HepG2 (cell line): ENCODE results near the gene PCYT2. TPM values are rescaled to one million over a fixed set of nuclear protein-coding genes. Genes with fewer than 3 reads are reported as not detected.

Source experiments
- CREM ChIP-seq, 2 experiments: sonication (generic) in 1 of 2; formaldehyde crosslinking in 1 of 2; IDR thresholded peaks; 2 replicates each; pipeline versions ENCODE4 v1.4.0 to v1.6.1; 2016 to 2020; ENCODE audit warnings: antibody characterized with exemption in 1 of 2, mild to moderate bottlenecking in 1 of 2, missing genetic modification reagents in 1 of 2
- GTF2F1 ChIP-seq: fragments of 150-350 bp; IDR thresholded peaks from 2 replicates; pipeline ENCODE4 v1.6.1; 2014; ENCODE audit warnings: low read length
- HHEX ChIP-seq: IDR thresholded peaks from 2 replicates; pipeline ENCODE4 v1.6.1; 2016; ENCODE audit warnings: control low read depth
- HNRNPH1 ChIP-seq: fragments of 200-400 bp; formaldehyde crosslinking; optimal IDR thresholded peaks from 2 replicates; pipeline ENCODE3; 2017; ENCODE audit warnings: mild to moderate bottlenecking, low read depth, low read length
- KLF16 ChIP-seq, 2 experiments: sonication (generic) in 1 of 2; formaldehyde crosslinking in 1 of 2; IDR thresholded peaks; 2 replicates each; pipeline versions ENCODE4 v1.6.1 to v1.8.0; 2016 to 2023; ENCODE audit warnings: missing genetic modification reagents in 2 of 2, missing compliant biosample characterization in 1 of 2
- MED13 ChIP-seq: sonication (generic); formaldehyde crosslinking; IDR thresholded peaks from 2 replicates; pipeline ENCODE4 v1.5.0; 2020; ENCODE audit warnings: missing genetic modification reagents
- POLR2A ChIP-seq, 2 experiments: IDR thresholded peaks; 2 replicates each; pipeline ENCODE4 v1.6.1; 2011; ENCODE audit warnings: low read depth in 2 of 2, low read length in 2 of 2, mild to moderate bottlenecking in 1 of 2, moderate library complexity in 1 of 2; ENCODE audit not compliant: insufficient read depth in 1 of 2
- PRPF4 ChIP-seq: fragments of 200-400 bp; formaldehyde crosslinking; IDR thresholded peaks from 2 replicates; pipeline ENCODE4 v1.6.1; 2016; ENCODE audit warnings: low read length, low read depth; ENCODE audit not compliant: poor library complexity, severe bottlenecking
- RBFOX2 ChIP-seq: fragments of 200-400 bp; formaldehyde crosslinking; IDR thresholded peaks from 2 replicates; pipeline ENCODE4 v1.6.1; 2017; ENCODE audit warnings: low read depth, mild to moderate bottlenecking, low read length
- RBM39 ChIP-seq: fragments of 200-400 bp; formaldehyde crosslinking; IDR thresholded peaks from one replicate; pipeline ENCODE4 v1.6.1; 2018; ENCODE audit warnings: antibody characterized with exemption, mild to moderate bottlenecking, low read depth, low read length; ENCODE audit not compliant: poor library complexity, severe bottlenecking
- SIN3B ChIP-seq: fragments of 150-350 bp; IDR thresholded peaks from 2 replicates; pipeline ENCODE4 v1.6.1; 2014; ENCODE audit warnings: low read length
- SP1 ChIP-seq, 2 experiments: fragments of 450-650 bp in 1 of 2; sonication (generic) in 1 of 2; formaldehyde crosslinking in 1 of 2; IDR thresholded peaks; 2 replicates each; pipeline versions ENCODE4 v1.4.0 to v1.6.1; 2016 to 2020; ENCODE audit warnings: missing genetic modification reagents in 1 of 2
- SRSF1 ChIP-seq: fragments of 200-400 bp; formaldehyde crosslinking; optimal IDR thresholded peaks from 2 replicates; pipeline ENCODE3; 2017; ENCODE audit warnings: mild to moderate bottlenecking, low read depth, low read length, moderate library complexity
- TEAD3 ChIP-seq: optimal IDR thresholded peaks from 2 replicates; pipeline ENCODE3; 2016; ENCODE audit warnings: borderline replicate concordance
- U2AF2 ChIP-seq: fragments of 200-400 bp; formaldehyde crosslinking; IDR thresholded peaks from 2 replicates; pipeline ENCODE4 v1.6.1; 2017; ENCODE audit warnings: low read depth, mild to moderate bottlenecking, low read length
- YEATS2 ChIP-seq: sonication (generic); formaldehyde crosslinking; IDR thresholded peaks from 2 replicates; pipeline ENCODE4 v1.4.0; 2020; ENCODE audit warnings: missing genetic modification reagents, borderline replicate concordance
- ZIK1 ChIP-seq: sonication (generic); formaldehyde crosslinking; IDR thresholded peaks from 2 replicates; pipeline ENCODE4 v1.5.0; 2020; ENCODE audit warnings: mild to moderate bottlenecking, low read depth, missing genetic modification reagents, borderline replicate concordance
- ZNF121 ChIP-seq: sonication (generic); formaldehyde crosslinking; IDR thresholded peaks from 2 replicates; pipeline ENCODE4 v1.5.0; 2020; ENCODE audit warnings: mild to moderate bottlenecking, missing genetic modification reagents
- ZNF431 ChIP-seq: sonication (generic); formaldehyde crosslinking; IDR thresholded peaks from 2 replicates; pipeline ENCODE4 v1.9.0; 2022; ENCODE audit warnings: missing genetic modification reagents, low read depth, mild to moderate bottlenecking, borderline replicate concordance
- ZNF432 ChIP-seq: sonication (generic); formaldehyde crosslinking; IDR thresholded peaks from 2 replicates; pipeline ENCODE4 v1.5.0; 2020; ENCODE audit warnings: missing genetic modification reagents, mild to moderate bottlenecking, borderline replicate concordance
- ZNF891 ChIP-seq: sonication (generic); formaldehyde crosslinking; IDR thresholded peaks from 2 replicates; pipeline ENCODE4 v1.5.0; 2020; ENCODE audit warnings: mild to moderate bottlenecking, missing genetic modification reagents
- polyA plus RNA-seq, 8 experiments: library from polyadenylated mRNA; depleted of rRNA in 3 of 8; stranded (reverse) in 7 of 8; unstranded in 1 of 8; fragments of >200 nt; fragmentation: Illumina TruSeq in 4 of 8; extraction: Trizol in 4 of 8; gene quantifications; 2 replicates each; pipeline versions ENCODE4 v1.2.1 to v1.2.3, GENCODE V29; 2011 to 2016; ENCODE audit warnings: low read depth in 4 of 8, missing spikeins in 1 of 8, mixed read lengths in 1 of 8; ENCODE audit not compliant: insufficient read depth in 1 of 8
- total RNA-seq, 5 experiments: library from RNA; depleted of rRNA; stranded (reverse); fragments of >200 nt; fragmentation: Illumina TruSeq; extraction: Trizol; gene quantifications; 2 replicates each; pipeline ENCODE4 v1.2.3, GENCODE V29; 2016; ENCODE audit warnings: low read depth in 1 of 5
- TF ChIP-seq, protein P1 (sequence below): sonication (generic); formaldehyde crosslinking; IDR thresholded peaks from 2 replicates; pipeline ENCODE4 v1.4.0; 2020; ENCODE audit warnings: mild to moderate bottlenecking, missing genetic modification reagents
- TF ChIP-seq, protein P2 (sequence below): sonication (generic); formaldehyde crosslinking; IDR thresholded peaks from 2 replicates; pipeline ENCODE4 v1.4.0; 2020; ENCODE audit warnings: missing genetic modification reagents

PCYT2 gene
- total and polyA plus RNA-seq, 2 of the 13 experiments (the other 11 are each of a cell fraction or from before 2014, with no cell fraction given), result 147 to 297 TPM

DNA sequence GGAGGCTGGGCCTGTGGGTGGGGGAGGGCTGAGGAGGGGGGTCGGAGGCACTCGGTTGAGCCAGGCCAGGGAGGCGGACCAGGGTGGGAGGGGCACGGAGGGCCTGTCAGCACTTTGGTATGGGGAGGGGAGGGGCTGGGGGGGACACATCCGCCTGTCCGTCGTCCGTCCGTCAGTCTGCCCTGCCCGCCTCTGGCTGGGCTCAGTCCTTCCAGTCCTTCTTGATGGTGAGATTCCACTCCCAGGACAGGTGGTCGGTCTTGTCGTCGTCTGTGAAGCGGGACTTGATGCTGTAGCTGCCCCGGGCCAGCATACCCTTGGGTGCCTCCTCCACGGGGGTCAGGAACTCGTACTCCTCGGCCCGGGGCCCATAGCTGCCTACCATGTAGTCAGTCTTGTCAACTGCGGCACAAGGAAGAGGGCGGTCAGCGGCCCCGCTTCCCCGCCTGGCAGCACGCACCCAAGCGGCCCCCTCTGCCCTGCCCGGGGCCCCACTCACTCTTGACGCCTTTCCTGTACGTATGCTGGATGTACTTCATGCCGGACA is 42.5 kb downstream of the PCYT2 start (continued):
- TF ChIP-seq, protein P1, sequence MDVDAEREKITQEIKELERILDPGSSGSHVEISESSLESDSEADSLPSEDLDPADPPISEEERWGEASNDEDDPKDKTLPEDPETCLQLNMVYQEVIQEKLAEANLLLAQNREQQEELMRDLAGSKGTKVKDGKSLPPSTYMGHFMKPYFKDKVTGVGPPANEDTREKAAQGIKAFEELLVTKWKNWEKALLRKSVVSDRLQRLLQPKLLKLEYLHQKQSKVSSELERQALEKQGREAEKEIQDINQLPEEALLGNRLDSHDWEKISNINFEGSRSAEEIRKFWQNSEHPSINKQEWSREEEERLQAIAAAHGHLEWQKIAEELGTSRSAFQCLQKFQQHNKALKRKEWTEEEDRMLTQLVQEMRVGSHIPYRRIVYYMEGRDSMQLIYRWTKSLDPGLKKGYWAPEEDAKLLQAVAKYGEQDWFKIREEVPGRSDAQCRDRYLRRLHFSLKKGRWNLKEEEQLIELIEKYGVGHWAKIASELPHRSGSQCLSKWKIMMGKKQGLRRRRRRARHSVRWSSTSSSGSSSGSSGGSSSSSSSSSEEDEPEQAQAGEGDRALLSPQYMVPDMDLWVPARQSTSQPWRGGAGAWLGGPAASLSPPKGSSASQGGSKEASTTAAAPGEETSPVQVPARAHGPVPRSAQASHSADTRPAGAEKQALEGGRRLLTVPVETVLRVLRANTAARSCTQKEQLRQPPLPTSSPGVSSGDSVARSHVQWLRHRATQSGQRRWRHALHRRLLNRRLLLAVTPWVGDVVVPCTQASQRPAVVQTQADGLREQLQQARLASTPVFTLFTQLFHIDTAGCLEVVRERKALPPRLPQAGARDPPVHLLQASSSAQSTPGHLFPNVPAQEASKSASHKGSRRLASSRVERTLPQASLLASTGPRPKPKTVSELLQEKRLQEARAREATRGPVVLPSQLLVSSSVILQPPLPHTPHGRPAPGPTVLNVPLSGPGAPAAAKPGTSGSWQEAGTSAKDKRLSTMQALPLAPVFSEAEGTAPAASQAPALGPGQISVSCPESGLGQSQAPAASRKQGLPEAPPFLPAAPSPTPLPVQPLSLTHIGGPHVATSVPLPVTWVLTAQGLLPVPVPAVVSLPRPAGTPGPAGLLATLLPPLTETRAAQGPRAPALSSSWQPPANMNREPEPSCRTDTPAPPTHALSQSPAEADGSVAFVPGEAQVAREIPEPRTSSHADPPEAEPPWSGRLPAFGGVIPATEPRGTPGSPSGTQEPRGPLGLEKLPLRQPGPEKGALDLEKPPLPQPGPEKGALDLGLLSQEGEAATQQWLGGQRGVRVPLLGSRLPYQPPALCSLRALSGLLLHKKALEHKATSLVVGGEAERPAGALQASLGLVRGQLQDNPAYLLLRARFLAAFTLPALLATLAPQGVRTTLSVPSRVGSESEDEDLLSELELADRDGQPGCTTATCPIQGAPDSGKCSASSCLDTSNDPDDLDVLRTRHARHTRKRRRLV, result no peak
- TF ChIP-seq KLF16 (CRISPR knock-in tag; IDR thresholded peaks at IDR 0.05) (0 out of 4 replicates have a peak, but pooled peaks of 1 of the 2 experiments have one; percentile 24), MED13 (peak; percentile 7; the same call in 1 of the 2 replicates), ZNF431 (0 out of 2 replicates have a peak, but pooled peaks have one; percentile 22), RBFOX2 (peak; percentile 76), ZIK1 (CRISPR knock-in tag) (no peak), TEAD3 (peak; percentile 6), SRSF1 (peak; percentile 14), PRPF4 (peak; percentile 76), HHEX (CRISPR knock-in tag) (no peak), GTF2F1 (no peak), SP1 (IDR thresholded peaks at IDR 0.05) (no peak), SP1 (CRISPR knock-in tag; IDR thresholded peaks at IDR 0.05) (0 out of 2 replicates have a peak, but pooled peaks have one; percentile 12), SIN3B (no peak), HNRNPH1 (peak; percentile 29), POLR2A (IDR thresholded peaks at IDR 0.05; ENCODE audit: insufficient read depth in 1 of 2, low read depth in 2 of 2, low read length in 2 of 2) (peak in 1 of 2 experiments; percentile 83; a peak in 2 of 4 replicates), ZNF891 (CRISPR knock-in tag) (peak; percentile 16; the same call in 1 of the 2 replicates), ZNF432 (CRISPR knock-in tag) (0 out of 2 replicates have a peak, but pooled peaks have one; percentile 60), RBM39 (peak; percentile 37), CREM (IDR thresholded peaks at IDR 0.05) (no peak), CREM (CRISPR knock-in tag; IDR thresholded peaks at IDR 0.05) (no peak), ZNF121 (CRISPR knock-in tag) (0 out of 2 replicates have a peak, but pooled peaks have one; percentile 7), YEATS2 (CRISPR knock-in tag) (no peak), U2AF2 (peak; percentile 9; the same call in 1 of the 2 replicates)
- TF ChIP-seq, protein P2, sequence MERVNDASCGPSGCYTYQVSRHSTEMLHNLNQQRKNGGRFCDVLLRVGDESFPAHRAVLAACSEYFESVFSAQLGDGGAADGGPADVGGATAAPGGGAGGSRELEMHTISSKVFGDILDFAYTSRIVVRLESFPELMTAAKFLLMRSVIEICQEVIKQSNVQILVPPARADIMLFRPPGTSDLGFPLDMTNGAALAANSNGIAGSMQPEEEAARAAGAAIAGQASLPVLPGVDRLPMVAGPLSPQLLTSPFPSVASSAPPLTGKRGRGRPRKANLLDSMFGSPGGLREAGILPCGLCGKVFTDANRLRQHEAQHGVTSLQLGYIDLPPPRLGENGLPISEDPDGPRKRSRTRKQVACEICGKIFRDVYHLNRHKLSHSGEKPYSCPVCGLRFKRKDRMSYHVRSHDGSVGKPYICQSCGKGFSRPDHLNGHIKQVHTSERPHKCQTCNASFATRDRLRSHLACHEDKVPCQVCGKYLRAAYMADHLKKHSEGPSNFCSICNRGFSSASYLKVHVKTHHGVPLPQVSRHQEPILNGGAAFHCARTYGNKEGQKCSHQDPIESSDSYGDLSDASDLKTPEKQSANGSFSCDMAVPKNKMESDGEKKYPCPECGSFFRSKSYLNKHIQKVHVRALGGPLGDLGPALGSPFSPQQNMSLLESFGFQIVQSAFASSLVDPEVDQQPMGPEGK (CRISPR knock-in tag), result peak; percentile 40; the same call in 1 of the 2 replicates
